HUDEP-2 (cell line): ENCODE data around the gene PLD1.
"Not testable (repeated sequence)": the region's sequence is repeated elsewhere in the genome, so short reads cannot be mapped to it uniquely, and the experiment has no call there.

Experiments used
- DNase-seq, 76 experiments: peaks; one replicate each; lab custom pipeline; 2025; ENCODE audit not compliant: unreplicated experiment in 76 of 76; lab: John Stamatoyannopoulos, UW

Gene PLD1

DNA sequence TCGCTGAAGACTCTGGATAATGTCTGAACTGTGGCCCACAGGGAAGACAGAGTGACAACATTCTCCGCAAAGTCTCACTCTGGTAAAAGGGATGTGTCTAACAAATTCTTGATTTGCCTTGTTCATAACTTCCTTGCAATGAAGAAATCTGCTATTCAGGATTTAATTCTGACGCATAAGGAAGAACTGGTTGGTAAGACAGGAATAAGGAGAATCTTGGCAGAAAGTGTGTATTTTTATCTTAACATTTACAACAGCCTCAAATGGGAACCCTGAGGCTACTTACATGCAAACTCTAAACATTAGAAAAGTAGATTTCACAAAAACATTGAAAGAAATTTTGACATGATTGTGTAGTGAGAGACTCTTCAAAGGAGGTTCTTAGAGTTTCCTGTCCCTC, 10.8 kb upstream of the PLD1 start:
- no peak for DNase-seq

DNA sequence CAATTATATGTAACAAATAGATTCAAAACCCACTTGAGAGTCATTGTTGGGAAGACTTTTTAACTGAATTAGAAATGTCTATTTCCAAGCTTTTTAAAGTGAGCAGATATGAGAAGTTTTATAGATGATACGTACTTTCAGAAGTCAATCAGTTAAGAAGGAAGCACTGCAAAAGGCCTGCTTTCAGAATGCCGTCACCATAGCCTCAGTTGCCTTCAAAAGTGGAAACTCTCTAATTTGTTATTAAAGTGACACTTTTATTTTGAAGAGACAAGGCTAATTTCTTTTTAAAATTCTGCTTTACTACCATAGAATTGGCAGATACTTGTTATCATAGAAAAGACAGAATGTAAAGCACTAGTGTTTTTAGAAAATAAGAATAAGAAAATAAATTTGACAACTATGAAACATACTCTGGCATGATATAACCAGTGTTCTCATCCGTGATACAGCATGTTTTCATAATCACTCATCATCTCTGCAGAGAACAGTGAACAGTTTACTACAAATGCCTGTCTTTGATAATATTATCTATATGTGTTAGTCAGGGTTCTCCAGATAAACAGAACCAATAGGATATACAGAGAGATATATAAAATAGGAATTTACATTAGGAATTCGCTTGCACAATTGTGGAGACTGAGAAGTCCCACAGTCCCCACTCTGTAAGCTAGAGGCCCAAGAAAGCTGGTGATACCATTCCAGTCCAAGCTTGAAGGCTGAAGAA, 7.0 kb upstream of the PLD1 start:
- no peak for DNase-seq

DNA sequence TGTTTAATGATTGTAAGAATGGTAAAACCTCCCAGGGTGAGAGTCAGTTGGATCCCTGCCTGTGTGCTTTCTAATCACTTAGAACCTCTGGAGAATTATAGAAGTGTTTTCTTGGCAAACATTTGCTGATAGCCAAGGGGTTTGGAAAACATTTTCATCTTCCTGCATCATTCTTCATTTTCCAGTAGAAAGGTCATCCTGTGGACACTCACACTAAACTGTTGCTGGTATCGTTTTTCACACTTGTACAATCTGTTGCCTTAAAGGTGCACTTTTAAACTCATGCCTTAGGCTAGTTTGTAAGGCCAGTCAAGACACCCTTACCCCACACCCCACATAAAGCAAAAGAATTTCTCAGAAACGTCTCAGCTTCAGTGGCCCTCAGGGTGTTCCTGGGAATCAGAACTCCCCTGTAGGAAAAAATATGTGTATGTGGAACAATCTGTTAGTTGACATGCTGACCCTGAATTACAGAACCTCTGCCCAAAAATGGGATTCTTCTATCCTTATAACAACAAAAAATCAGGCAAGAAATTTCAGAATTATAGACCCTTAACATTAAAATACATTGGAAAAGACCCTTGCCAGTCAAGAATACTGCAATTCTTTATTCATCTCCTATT, 5.8 kb upstream of the PLD1 start:
- no peak for DNase-seq

- not testable (repeated sequence) for DNase-seq
Measured at GRCh38 chr3:171814662-171815061, 4.4 kb upstream of the PLD1 start.

DNA sequence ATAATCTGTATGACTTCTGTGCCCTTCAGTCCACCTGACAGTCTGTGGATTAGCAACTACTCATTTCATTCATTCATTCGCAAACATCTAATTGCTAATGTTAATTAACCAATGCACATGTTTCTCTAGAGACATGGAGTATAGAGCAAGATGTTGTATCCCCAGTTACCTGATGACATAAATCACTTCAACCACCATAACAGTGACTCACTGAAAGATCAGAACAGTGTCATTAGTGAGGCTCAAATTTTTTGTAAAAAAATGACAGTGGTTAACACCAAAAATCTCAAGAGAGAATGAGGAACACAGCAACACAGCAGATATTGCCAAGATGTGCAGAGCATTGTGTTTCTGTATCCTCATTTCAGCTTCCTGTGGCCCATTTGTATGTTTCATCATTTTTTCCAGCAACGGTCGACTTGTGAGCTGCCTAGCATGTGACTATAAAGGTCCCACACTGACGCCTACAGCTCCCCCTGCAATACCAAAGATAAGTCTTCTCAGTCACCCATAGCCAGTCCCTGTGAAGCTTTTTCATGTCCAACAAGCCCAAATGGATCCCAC, 3.7 kb upstream of the PLD1 start:
- DNase-seq, result peak in 70 of 76 experiments; percentile 5 to 84 (median 54)

- DNase-seq, result no peak
Measured at GRCh38 chr3:171813278-171813896, 3.1 kb upstream of the PLD1 start.

GRCh38 chr3:171812811-171813210, 2.5 kb upstream of the PLD1 start:
- no peak for DNase-seq

- no peak for DNase-seq
Measured at GRCh38 chr3:171811913-171812335, 1.6 kb upstream of the PLD1 start.

- peak in 15 of 76 experiments; percentile 7 to 60 (median 24) for DNase-seq
Measured at GRCh38 chr3:171811295-171811912, 1.1 kb upstream of the PLD1 start.

GRCh38 chr3:171810629-171811294, 479 bp upstream of the PLD1 start:
- no peak for DNase-seq

DNA sequence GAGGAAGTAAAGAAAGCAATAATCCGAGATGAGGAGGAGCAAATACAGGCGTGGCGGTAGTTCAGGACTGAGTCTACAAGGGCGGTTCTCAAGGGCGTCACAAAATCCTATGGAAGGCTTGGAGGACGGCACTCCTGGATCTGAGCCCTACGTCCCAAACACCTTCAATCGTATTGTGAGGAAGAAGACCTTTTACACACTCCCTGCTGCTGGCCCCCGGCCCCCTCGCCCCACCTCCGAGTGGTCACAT, 747 bp downstream of the PLD1 start:
- DNase-seq, result peak in 18 of 76 experiments; percentile 35 to 64 (median 50)

GRCh38 chr3:171807806-171808205, 2.5 kb downstream of the PLD1 start:
- no peak for DNase-seq

DNA sequence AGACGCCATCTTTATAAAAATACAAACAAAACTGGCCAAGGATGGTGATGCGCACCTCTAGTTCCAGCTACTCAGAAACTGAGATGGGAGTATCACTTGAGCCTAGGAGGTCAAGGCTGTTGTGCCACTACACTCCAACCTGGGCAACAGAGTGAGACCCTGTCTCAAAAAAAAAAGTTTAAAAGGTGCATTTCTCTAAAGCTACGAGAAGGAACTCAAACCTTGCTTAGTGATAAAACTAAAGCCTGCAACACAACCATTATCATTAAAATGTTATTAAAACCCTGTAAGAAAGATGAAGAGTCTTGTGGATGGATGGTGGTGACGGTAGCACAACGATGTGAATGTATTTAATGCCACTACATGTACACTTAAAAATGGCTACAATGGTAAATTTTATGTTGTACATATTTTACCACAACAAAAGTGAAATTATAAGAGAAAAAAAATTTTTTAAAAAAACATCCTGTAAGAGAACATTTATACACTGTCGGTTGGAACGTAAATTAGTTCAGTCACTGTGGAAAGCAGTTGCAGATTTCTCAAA, 3.1 kb downstream of the PLD1 start:
- DNase-seq, result no peak

- peak in 6 of 76 experiments; percentile 5 to 31 (median 22) for DNase-seq
Measured at GRCh38 chr3:171806200-171807128, 3.8 kb downstream of the PLD1 start.

DNA sequence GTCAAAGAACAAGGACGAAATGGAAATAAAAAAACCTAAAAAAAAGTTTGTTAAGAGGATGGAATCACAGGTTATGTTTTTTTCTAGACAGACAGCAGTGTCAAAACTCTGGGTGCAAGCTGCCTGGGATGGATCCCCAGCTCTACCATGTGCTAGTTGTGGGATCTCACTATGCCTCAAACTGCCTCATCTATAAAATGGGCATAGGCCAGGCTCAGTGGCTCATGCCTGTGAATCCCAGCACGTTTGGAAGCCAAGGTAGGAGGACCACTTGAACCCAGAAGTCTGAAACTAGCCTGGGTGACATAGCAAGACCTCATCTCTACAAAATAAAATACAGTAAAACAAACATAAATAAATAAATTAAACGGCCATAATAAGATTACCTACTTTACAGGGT, 4.6 kb downstream of the PLD1 start:
- DNase-seq, result no peak

DNA sequence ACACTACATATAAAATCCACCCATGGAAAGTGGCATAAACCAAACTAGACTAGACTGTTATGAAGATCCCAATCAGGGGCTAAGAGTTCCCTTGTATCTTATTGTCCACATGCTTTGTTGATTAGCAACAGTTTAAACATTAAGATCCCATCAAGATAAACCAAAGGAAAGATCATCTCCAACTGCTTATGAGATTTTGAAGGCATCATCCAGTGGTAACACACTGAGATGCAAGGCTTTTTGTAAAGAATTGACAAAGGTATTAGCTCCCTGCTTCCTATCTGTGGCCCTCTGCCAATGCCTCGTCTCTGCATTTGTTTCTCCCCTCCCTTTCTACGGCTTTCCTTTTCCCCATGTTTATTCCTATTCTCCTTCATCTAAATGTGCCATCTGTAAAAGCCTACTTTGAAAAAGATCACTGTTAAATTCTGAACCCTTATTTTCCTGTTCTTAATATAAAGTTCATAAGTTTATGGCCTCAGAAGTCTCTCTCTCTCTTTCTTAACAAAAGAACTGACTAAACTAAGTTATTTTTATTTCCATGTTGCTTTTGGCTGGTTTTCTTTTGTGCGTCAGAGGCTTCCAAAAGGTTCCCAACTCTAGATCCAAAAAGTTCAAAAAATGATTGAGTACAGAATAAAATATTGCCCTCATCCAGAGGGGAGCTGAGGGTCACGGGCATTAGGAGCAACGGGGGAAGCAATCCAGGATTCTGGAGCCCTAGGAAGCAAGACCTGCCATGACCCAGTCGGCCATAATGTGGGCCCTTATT, 5.5 kb downstream of the PLD1 start:
- DNase-seq, result peak in 1 of 76 experiments; percentile 5

GRCh38 chr3:171803044-171803443, 7.2 kb downstream of the PLD1 start:
- DNase-seq, result no peak

DNA sequence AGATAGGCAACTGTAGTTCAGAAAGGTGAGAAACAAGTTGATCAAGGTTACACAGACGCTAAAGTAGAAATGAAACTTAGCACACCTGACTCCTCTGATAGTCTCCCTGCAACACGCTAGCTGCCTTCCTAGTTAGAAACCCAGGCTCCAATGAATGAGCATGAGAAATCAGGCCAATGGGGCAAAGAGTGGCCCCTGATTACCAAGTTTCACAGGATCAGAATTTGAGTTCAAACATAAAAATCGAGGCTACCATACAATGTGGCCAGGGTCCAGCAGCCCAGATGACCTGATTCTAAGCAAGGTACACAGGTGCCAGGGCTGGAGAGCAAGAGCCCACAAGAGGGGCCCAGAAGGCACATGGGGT, 7.7 kb downstream of the PLD1 start:
- no peak for DNase-seq
